ENCODE results near the gene OR10A2.
A peak's percentile ranks its signal among the peaks of the same experiment; 100 is the strongest.
"Not testable (repeated sequence)": the region's sequence is repeated elsewhere in the genome, so short reads cannot be mapped to it uniquely, and the experiment has no call there.

The OR10A2 gene, protein sequence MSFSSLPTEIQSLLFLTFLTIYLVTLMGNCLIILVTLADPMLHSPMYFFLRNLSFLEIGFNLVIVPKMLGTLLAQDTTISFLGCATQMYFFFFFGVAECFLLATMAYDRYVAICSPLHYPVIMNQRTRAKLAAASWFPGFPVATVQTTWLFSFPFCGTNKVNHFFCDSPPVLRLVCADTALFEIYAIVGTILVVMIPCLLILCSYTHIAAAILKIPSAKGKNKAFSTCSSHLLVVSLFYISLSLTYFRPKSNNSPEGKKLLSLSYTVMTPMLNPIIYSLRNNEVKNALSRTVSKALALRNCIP

DNA sequence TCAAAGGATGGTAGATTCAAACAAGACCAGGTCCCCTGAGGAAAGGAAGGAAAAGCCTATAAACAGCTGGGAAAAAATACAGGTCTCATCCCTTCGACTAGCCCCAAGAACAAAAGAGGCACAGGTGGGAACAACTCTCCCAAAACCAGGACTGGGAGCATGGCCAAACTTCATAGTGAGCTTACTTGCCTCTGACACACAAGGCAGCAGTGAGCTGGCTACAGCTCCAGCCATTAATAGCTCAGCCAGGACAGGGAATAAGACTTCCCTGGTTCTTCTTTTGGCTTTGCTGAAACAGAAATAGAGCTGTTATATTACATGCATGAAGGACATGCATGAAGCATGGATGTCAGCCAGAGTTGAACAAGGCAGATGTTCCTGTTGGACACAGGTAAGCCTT is at the start of gene OR10A2:
Gene OR10A2 (plus strand): TSS at position 97 of the 400 bp plus-strand sequence. CDS start 6,698 bp downstream, outside the sequence.
- DNase-seq (ENCODE audit: low spot score) (no peak), FAIRE-seq (no peak)

DNA sequence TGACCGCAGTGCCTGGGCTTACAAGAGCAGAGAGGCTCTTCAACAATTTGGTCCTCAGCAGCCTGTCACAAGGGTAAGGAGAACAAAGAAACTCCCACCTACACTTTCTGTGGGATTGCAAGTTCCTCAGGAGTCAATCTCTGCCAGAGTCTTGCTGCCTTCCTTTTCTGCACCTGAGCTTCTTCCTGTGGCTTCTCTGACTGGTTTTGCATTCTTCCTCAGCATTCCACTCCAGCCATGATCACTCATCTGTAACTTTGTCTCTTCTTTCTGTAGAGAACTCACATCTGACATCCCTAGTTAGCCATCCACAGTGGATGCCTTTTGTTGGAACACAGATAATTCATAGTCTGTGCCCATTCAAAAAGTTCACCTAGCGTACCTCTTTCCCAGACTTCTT is 49.2 kb upstream of the OR10A2 start:
- DNase-seq (ENCODE audit: low spot score) (peak; percentile 38), FAIRE-seq (no peak)

DNA sequence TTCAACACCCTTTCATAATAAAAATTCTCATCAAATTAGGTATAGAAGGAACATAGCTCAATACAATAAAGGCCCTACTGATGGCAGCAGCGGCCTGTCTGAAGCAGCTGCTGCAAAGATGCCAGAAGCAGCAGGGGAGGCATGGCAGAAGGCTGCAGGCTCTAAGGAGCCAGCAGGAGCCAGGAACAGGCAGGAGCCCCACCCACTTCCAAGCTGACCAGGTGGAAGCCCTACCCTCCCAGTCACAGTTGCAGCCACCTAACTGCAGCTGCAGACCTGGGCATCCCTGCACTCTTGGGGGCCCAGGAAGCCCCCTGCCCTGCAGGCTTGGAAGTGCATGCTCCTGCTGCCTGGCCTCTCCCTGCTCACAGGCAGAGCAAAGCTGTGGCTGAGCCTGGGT is 45.2 kb upstream of the OR10A2 start:
- DNase-seq (ENCODE audit: low spot score) (no peak), FAIRE-seq (no peak)

DNA sequence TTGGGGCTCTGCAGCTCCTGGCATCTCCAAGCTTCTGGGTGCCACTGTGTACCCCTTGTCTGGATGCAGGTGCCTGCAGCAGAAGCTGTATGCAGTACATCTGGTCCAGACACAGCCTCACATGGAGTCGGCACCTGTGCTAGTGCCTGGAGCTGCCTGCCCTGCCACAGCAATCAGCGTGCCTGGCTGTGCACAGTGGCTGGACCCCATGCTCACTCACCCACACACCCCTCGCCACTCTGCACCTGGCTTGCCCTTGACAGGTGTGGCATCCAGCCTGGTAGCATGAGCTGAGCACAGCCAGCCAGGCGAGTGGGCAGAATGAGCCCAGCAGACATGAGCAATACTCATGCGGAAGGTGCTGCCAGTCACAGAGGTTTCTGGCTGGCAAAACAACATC is 43.9 kb upstream of the OR10A2 start:
- FAIRE-seq (no peak), DNase-seq (ENCODE audit: low spot score) (no peak)

DNA sequence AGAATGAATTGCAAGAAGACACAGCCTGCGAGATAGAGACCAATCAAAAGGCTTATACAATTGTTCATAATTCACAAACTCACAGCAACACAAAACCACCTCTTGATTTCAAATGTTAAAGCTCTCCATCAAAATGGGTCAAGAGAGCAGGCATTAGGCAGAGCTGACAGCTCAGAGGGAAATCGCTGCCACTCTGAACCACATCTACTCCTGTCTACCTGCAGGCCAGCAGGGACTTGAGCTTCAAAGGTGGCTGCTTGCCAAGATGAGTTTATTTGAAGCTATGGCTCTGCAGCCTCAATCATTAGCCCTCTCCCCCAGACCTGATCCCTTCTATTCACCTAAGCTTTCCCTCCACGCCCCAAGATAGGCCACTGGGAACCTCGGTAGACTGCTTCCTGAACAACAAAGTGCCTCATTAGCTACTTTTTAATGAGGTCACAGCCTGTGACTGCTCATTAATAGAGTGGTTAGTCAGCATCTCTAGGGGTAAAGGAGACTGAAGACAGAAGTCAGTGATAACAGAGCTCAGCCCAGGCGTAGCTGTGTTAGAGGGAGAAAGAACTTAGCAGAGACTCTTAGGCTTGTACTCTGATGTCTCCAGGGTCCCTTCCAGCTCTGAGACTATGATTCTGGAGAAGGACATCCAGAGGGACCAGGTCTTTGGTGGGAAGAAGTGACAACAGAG is 38.6 kb upstream of the OR10A2 start:
- FAIRE-seq (no peak), DNase-seq (ENCODE audit: low spot score) (no peak)

DNA sequence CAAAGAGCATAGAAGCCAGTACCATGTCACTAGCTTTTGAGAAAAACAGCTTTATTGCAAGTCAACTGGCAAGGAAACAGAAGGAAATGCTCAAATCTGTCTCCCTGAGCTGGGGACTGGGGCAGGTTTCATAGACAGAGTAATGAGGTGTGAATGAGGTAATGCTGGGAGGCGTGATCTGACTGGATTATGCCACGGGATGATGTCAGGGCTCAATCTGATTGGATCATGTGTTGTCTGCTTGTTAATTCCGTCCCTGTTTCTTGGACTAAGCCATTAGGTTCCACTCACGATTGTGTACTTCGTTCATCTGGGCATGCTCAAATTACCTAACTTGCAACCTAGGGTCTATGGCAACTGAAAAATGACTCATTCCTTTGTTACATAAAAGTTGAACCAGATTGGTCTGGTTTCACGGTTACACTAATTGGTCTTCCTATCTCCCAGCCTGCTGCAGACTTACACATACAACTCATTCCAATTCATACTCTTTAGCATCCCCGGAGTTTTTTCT is 37.6 kb upstream of the OR10A2 start:
- FAIRE-seq (no peak), DNase-seq (ENCODE audit: low spot score) (no peak)

DNA sequence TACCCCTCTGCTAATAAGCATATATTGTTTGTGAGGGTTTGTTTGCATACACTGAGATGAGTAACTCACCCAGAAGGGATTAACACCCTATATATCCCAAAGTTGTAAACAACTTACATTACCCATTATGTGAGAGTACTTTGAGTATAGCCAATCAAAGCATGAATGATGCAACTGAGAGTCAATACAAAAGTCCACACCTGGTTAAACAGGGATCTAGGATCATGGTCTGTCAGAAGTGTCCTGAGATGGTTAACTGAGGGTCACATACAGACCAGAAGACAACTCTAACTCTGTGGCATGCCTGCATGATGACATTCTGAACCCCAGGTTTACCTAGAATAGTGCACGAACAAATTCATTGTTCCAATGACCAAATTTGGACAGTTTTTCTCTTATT is 34.8 kb upstream of the OR10A2 start:
- FAIRE-seq (no peak), DNase-seq (ENCODE audit: low spot score) (no peak)

DNA sequence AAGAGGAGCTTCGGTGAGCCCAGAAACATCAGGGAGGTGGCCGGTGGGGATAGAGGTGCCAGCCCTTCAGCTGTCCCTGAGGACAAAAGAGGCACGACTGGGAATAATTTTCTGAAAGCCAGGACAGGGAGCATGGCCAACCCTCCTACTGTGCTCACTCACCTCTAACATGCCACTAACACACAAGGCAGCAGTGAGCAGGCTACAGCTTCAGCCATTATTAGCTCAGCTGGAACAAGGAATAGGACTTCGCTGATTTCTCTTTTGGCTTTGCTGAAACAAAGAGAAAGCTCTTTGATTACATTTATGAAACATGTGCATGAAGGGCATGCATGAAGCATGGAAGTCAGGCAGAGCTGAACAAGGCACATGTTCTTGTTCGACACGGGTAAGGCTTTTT is 29.5 kb upstream of the OR10A2 start:
- no peak for DNase-seq (ENCODE audit: low spot score)
- no peak for FAIRE-seq

DNA sequence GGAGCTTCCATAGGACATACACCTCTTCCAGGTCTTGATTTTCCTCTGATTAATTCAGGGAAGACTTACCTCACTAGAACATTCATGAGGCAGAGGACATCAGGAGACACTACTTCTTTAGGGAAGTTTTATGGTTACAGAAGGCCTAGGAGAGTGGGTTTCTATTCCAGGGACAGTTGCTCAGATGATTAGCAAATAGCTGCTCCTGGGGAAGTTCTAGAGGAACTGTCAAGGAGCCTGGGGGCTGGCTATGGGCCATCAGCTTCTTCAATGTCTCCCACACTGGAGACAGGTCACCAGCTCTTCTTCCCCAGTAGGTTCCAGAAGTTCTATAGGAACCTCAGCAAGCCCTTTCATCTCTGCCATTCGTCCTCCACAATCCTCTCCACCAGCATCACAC is 28.8 kb upstream of the OR10A2 start:
- no peak for FAIRE-seq
- no peak for DNase-seq (ENCODE audit: low spot score)

DNA sequence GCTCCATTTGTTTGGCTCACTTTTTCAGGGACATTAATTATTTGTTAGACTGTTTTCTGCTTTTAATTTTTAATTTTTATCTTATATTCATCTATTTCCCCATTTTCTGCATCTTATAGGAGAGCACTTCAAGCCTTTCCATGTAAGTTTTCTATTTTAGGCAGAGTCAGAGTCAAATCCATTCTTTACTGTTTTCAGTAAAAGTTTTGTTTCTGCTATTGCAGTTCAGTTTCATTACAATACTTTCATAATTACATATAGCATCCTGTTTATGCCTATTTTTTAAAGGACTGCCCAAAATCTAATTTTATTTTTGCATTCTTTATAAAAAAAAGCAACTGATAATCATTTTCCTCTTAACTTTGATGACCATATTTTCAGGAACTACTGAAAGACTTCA is 21.2 kb upstream of the OR10A2 start:
- FAIRE-seq (no peak), DNase-seq (ENCODE audit: low spot score) (no peak)

DNA sequence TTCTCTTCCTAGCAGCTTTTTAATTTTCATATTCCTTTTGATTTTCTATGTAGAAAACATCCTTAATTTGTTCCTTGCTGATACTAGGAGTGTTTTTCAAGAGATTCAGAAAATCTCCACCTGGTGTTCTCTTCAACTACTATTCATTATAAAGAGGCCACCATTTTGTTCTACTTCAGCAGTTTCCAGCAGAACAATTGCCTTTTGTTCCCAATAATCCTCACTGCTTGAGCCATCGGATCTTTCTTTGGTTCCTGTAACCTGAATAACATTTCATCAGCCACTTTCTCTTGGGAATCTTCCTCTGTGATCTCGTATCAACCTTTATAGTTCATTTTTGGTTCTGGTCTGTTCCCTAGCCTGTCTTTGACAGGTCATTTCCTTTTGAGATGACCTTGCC is 19.2 kb upstream of the OR10A2 start:
- FAIRE-seq, result no peak

DNA sequence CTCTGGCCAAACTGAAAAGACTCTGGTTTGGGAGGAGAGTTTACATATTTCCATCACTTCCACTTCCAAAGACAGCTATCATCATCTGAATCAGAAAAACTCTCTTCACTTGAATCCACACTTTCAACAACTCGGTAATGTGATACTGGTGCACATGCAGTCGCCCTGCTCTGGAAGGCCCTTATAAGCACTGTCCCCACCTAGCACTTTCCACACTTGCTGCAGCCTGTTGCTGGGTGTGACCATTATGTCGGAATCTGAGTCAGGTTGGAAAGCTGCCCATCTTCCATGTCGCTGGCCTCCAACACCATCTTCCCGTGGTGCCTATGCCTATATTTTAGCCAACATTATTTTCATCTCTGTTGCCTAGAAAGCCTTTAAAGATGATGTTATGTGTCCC is 18.5 kb upstream of the OR10A2 start:
- FAIRE-seq, result no peak
- no peak for DNase-seq (ENCODE audit: low spot score)

More for the DNA sequence above, 19.2 kb upstream of the OR10A2 start:
- no peak for DNase-seq (ENCODE audit: low spot score)

DNA sequence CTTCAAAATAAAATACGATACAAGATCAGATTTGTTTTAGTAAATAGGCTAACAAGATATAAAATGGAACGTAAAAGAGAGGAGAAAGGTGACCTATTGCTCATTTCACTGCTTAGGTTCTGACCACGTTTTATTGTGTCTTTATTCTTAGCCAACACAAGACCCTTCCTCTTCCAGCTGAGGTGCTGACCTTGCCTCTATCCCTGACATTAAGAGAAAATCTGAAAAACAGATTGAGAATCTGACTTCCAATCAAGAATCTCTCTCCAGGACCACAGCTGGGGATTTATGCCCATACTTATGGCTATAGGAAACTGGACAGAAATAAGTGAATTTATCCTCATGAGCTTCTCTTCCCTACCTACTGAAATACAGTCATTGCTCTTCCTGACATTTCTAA is 17.5 kb upstream of the OR10A2 start, which contains the start of gene OR10A5:
Gene OR10A5 (plus strand): TSS at position 301 of the 400 bp plus-strand sequence. CDS start 0 bp downstream, at position 301.
- no peak for DNase-seq (ENCODE audit: low spot score)
- no peak for FAIRE-seq

DNA sequence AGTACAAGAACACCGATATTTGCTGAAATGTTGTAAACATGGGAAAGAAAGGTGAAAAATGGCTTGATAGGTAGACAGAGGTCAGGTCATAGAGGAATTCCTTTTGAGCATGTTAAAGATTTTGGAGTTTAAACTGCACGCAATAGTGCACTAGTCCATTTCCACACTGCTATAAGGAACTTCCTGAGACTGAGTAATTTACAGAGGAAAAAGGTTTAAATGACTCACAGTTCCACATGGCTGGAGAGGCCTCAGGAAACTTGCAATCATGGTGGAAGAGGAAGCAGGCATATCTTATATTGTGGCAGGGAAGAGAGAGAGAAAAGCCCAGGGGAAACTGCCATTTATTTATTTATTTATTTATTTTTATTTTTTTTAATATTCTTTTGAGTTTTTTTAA is 12.3 kb upstream of the OR10A2 start:
- peak; percentile 41 for FAIRE-seq
- peak; percentile 25 for DNase-seq (ENCODE audit: low spot score)

DNA sequence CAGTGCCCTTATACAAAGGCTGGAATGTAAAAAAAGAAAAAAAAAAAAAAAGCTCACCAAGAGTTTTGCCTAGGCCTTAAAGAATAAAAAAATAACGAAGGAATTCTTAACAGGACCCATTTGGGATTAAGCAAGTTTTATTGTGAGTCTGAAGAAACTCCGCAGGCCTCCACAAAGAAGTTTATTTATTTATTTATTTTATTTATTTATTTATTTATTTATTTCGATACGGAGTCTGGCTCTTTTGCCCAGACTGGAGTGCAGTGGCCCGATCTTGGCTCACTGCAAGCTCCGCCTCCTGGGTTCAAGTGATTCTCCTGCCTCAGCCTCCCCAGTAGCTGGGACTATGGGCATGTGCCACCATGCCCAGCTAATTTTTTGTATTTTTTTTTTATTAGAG is 8.1 kb upstream of the OR10A2 start:
- not testable (repeated sequence) for DNase-seq (ENCODE audit: low spot score); FAIRE-seq

DNA sequence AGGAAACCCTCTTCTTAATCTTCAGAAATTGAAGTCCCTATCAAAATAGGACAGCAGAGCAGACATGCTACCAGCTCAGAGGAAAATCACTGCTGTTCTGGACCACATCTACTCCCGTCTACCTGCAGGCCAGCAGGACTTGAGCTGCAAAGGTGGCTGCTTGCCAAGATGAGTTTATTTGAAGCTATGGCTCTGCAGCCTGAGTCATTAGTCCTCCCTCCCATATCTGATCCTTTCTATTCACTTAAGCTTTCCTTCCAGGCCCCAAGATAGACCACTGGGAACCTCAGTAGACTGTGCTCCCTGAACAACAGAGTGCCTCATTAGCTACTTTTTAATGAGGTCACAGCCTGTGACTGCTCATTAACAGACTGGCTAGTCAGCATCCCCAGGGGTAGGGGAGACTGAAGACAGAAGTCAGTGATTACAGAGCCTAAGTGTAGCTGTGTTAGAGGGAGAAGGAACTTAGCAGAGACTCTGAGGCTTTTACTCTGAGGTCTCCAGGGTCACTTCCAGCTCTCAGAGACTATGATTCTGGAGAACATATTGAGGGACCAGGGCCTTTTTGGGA is 6.8 kb upstream of the OR10A2 start:
- peak; percentile 51 for DNase-seq (ENCODE audit: low spot score)
- no peak for FAIRE-seq

DNA sequence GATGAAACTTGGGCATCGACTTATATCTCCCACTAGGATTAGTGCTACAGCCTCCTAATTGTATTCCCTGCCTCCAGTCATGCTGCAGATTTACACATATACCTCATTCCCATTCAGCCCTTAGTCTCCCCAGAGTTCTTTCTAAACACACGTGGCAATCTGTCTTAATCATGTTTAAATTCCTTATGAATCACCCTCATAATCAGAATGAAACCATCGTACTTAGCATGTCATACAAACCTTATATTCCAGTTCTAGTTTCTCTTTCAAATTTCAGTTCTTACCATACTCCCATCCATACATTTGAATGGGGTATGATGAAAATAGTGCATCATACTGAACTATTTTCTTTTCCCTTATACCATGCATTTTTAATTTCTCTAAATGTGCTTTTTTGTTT is 6.0 kb upstream of the OR10A2 start:
- DNase-seq (ENCODE audit: low spot score) (no peak), FAIRE-seq (no peak)

DNA sequence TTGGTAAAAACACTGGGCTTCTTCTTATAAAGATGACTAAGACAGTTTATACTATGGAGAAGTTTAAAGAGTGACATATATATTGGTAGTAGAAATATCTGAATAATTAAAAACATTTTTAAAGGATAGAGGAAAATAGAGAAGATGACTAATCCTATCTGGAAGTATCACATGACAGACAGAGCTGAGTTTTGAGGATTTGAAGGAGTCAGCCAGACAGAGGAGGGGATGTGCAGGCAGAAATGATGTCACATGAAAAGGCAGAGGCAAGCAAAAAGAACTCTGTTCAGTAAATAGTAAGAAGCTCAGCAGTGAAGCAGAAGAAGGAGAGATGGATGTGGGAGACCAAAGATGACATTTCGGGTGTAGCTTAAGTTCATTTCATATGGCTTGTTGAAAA is 1.6 kb downstream of the OR10A2 start:
- DNase-seq (ENCODE audit: low spot score) (no peak), FAIRE-seq (no peak)

DNA sequence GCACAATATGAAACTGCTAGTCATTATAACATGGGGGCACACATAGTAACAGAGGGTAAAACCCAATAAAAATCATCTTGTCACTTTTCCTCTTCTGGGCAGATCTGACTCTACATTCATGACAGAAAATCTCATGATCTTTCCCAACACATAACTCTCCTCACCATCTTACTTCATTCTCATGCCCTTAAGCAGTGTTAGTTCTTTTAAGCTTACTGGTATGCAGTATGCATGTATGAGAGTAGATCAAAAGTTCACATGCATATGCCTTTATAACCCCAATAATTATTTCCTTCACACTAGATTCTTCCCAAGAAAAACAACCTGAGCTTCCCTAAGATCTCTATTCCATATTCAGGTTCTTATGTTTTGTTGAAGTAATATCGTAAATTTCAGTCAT is 8.4 kb downstream of the OR10A2 start:
- no peak for FAIRE-seq
- no peak for DNase-seq (ENCODE audit: low spot score)

DNA sequence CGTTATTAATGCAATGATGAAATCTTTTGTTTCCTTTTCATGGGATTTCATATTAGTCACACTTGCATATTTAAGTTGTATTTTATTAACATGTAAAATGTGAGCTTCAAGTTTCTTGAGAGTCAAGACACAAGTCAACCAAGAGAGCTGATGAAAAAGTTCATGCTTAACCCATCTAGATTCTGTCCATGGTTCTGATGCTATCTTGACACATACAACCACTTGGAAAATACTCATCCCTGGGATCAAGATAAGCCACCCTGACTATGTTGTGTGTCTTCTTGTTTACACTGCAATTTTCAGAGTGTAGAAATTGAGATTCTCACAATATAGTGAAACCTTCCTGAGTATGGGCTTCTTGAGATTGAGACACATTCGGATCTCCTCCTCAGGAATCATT is 12.9 kb downstream of the OR10A2 start:
- DNase-seq (ENCODE audit: low spot score), result no peak
- no peak for FAIRE-seq

DNA sequence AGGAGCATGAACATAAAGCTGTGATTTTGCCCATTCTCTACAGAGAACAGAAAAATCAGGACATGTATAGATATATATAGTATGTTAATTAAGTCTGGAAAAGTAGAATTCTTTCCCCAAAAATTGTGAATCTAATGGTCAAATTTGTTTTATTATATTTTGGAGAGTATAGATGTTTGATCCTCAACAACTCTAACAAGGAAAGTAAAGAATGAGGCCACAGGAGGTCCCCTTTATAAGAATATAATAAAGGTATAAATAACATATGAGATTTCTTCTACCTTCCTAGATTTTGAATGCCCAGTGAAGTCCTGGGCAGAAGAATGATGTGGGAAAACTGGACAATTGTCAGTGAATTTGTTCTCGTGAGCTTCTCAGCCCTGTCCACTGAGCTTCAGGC is 13.5 kb downstream of the OR10A2 start, which contains the start of gene OR10A4:
Gene OR10A4 (plus strand): TSS at position 301 of the 400 bp plus-strand sequence. CDS start 23 bp downstream, at position 324.
- FAIRE-seq (no peak), DNase-seq (ENCODE audit: low spot score) (no peak)

DNA sequence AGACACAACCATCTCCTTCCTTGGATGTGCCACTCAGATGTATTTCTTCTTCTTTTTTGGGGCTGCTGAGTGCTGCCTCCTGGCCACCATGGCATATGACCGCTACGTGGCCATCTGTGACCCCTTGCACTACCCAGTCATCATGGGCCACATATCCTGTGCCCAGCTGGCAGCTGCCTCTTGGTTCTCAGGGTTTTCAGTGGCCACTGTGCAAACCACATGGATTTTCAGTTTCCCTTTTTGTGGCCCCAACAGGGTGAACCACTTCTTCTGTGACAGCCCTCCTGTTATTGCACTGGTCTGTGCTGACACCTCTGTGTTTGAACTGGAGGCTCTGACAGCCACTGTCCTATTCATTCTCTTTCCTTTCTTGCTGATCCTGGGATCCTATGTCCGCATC is 14.1 kb downstream of the OR10A2 start:
- FAIRE-seq (no peak), DNase-seq (ENCODE audit: low spot score) (no peak)

All from RCC 7860 (cell line).